A549 (cell line): ENCODE data around the gene TPBGL. TPM values are rescaled to one million over a fixed set of nuclear protein-coding genes. Genes with fewer than 3 reads are reported as not detected.

Experiments used
- ATAC-seq, 2 experiments: fragments of 200-7000 bp in 1 of 2; fragments of >200 bp in 1 of 2; cut with Nextera tagmentation in 1 of 2; cut with Tn5 transposase in 1 of 2; 3 replicates each; pipeline versions ENCODE4 v1.8.0 to v1.9.1; 2018 to 2020; ENCODE audit warnings: mild to moderate bottlenecking in 1 of 2, moderate library complexity in 1 of 2
- CTCF ChIA-PET: fragments of 300-600 bp; sonication (Branson Sonifier 250); formaldehyde crosslinking; extraction: SDS; loops from one replicate; lab custom pipeline; 2021; ENCODE audit warnings: antibody characterized with exemption, inconsistent platforms; lab: Yijun Ruan, JAX
- POLR2A ChIA-PET: fragments of 350-600 bp; formaldehyde crosslinking; extraction: SDS; loops from one replicate; lab custom pipeline; 2021; ENCODE audit warnings: antibody characterized with exemption, inconsistent platforms; lab: Yijun Ruan, JAX
- DNase-seq, 2 experiments: peaks; one replicate each; pipeline versions ENCODE4 v3.0.0 to v3.0.0-alpha.2; 2011 to 2016; ENCODE audit warnings: low read depth in 1 of 2, low spot score in 1 of 2
- FAIRE-seq: peaks from 2 replicates; lab custom pipeline; 2011; peaks lifted over from hg19 to GRCh38; lab: Jason Lieb, UNC
- H3K27ac ChIP-seq, 2 experiments: fragments of >200 bp; sonication (Bioruptor Twin); formaldehyde crosslinking; 3 replicates each; pipeline ENCODE4 v1.5.1; 2016 to 2017
- H3K4me1 ChIP-seq: fragments of >200 bp; sonication (Bioruptor Twin); formaldehyde crosslinking; 3 replicates; pipeline ENCODE4 v1.6.1; 2016
- H3K4me2 ChIP-seq: fragments of >200 bp; sonication (Bioruptor Twin); formaldehyde crosslinking; 3 replicates; pipeline ENCODE4 v1.6.1; 2016
- H3K4me3 ChIP-seq: fragments of >200 bp; sonication (Bioruptor Twin); formaldehyde crosslinking; 3 replicates; pipeline ENCODE4 v1.5.1; 2016
- H3K9me3 ChIP-seq: fragments of >200 bp; sonication (Bioruptor Twin); formaldehyde crosslinking; 3 replicates; pipeline ENCODE4 v1.6.1; 2016
- E2F6 ChIP-seq: IDR thresholded peaks from 2 replicates; pipeline ENCODE4 v1.6.1; 2012; ENCODE audit warnings: low read depth, borderline replicate concordance
- FOSL2 ChIP-seq, 2 experiments: fragments of 450-650 bp in 1 of 2; fragments of >200 bp in 1 of 2; sonication (Bioruptor Twin) in 1 of 2; formaldehyde crosslinking; IDR thresholded peaks; 2 replicates each; pipeline versions ENCODE4 v1.5.0 to v1.6.1; 2016 to 2020; ENCODE audit warnings: mild to moderate bottlenecking in 1 of 2, moderate library complexity in 1 of 2
- HES2 ChIP-seq: fragments of >200 bp; sonication (Bioruptor Twin); formaldehyde crosslinking; IDR thresholded peaks from 2 replicates; pipeline ENCODE4 v1.6.1; 2016
- HEYL ChIP-seq: fragments of 250-450 bp; sonication (Bioruptor Pico); IDR thresholded peaks from 2 replicates; pipeline ENCODE4 v1.8.0; 2021; ENCODE audit warnings: mild to moderate bottlenecking, moderate library complexity
- HOXB13 ChIP-seq: fragments of 250-450 bp; sonication (Bioruptor Pico); IDR thresholded peaks from 2 replicates; pipeline ENCODE4 v1.5.0; 2020; ENCODE audit warnings: low read depth, mild to moderate bottlenecking, moderate library complexity
- KDM5A ChIP-seq: fragments of 200-600 bp; sonication (generic); IDR thresholded peaks from 2 replicates; pipeline ENCODE4 v1.6.1; 2016; ENCODE audit warnings: antibody characterized with exemption, mild to moderate bottlenecking
- MAFK ChIP-seq: fragments of 450-650 bp; IDR thresholded peaks from 2 replicates; pipeline ENCODE4 v1.6.1; 2014; ENCODE audit not compliant: partially characterized antibody
- MAZ ChIP-seq: fragments of 150-350 bp; IDR thresholded peaks from 2 replicates; pipeline ENCODE4 v1.6.1; 2014; ENCODE audit warnings: antibody characterized with exemption, low read depth, low read length, borderline replicate concordance
- PBX3 ChIP-seq: IDR thresholded peaks from 2 replicates; pipeline ENCODE4 v1.6.1; 2012
- RARB ChIP-seq: fragments of 250-450 bp; sonication (Bioruptor Pico); IDR thresholded peaks from 2 replicates; pipeline ENCODE4 v1.8.0; 2021; ENCODE audit warnings: mild to moderate bottlenecking, moderate library complexity
- REST ChIP-seq: fragments of 200-600 bp; sonication (generic); IDR thresholded peaks from 2 replicates; pipeline ENCODE4 v1.6.1; 2016; ENCODE audit warnings: antibody characterized with exemption, mild to moderate bottlenecking, moderate library complexity
- SMC3 ChIP-seq: fragments of >200 bp; sonication (Bioruptor Twin); formaldehyde crosslinking; IDR thresholded peaks from 3 replicates; pipeline ENCODE4 v1.6.1; 2018; ENCODE audit warnings: inconsistent platforms
- SREBF2 ChIP-seq: fragments of 450-650 bp; IDR thresholded peaks from 2 replicates; pipeline ENCODE4 v1.6.1; 2014; ENCODE audit warnings: mild to moderate bottlenecking, moderate library complexity
- TFCP2L1 ChIP-seq: fragments of 250-450 bp; sonication (Bioruptor Pico); IDR thresholded peaks from 2 replicates; pipeline ENCODE4 v1.5.0; 2021; ENCODE audit warnings: mild to moderate bottlenecking
- USF2 ChIP-seq: fragments of 450-650 bp; IDR thresholded peaks from 2 replicates; pipeline ENCODE4 v1.6.1; 2014; ENCODE audit warnings: antibody characterized with exemption
- ZNF302 ChIP-seq: fragments of 250-450 bp; sonication (Bioruptor Pico); IDR thresholded peaks from 2 replicates; pipeline ENCODE4 v1.9.0; 2021; ENCODE audit warnings: inconsistent platforms, mild to moderate bottlenecking, moderate library complexity
- ZSCAN20 ChIP-seq: fragments of 250-450 bp; sonication (Bioruptor Pico); IDR thresholded peaks from 2 replicates; pipeline ENCODE4 v1.8.0; 2022; ENCODE audit warnings: mild to moderate bottlenecking, moderate library complexity
- WGBS: methylation state at CpG from one replicate; pipeline ENCODE4 v1.1.6; 2017; ENCODE audit errors: missing lambda C conversion rate; 5-methylcytosine and 5-hydroxymethylcytosine counted together
- polyA plus RNA-seq, 4 experiments: library from polyadenylated mRNA; depleted of rRNA in 3 of 4; stranded (reverse); fragments of >200 nt; fragmentation: RNase III in 1 of 4; extraction: RNeasy Plus Mini Kit Qiagen cat#74134 plus additional on column Dnase treatment in 1 of 4; gene quantifications; 2 replicates in 3 of 4; 3 replicates in 1 of 4; pipeline ENCODE4 v1.2.3, GENCODE V29; 2011 to 2017

Gene TPBGL
- polyA plus RNA-seq, 2 of the 4 experiments (the other 2 are of a cell fraction) = 0.03 to 0.12 TPM

GRCh38 chr11:75281469-75282095 is 41.0 kb downstream of the TPBGL start (continued):
- TF ChIP-seq REST (no peak), HES2 (no peak), RARB (no peak), KDM5A (no peak), MAZ (no peak), ZNF302 (CRISPR knock-in tag) (no peak)

GRCh38 chr11:75283391-75283931 is 42.9 kb downstream of the TPBGL start:
- 92% methylated on average over 13 of the region's 16 CpGs for WGBS
- no peak overlapping the region for H3K4me3 ChIP-seq
- TF ChIP-seq HEYL = no peak
- no peak for TF ChIP-seq SREBF2
- no peak for TF ChIP-seq FOSL2 (IDR thresholded peaks at IDR 0.05)
- TF ChIP-seq FOSL2 (CRISPR knock-in tag; IDR thresholded peaks at IDR 0.05) = no peak
- no peak for TF ChIP-seq SMC3
- TF ChIP-seq HOXB13 (CRISPR knock-in tag) = no peak
- TF ChIP-seq ZSCAN20 = no peak
- no peak for TF ChIP-seq PBX3
- no peak for TF ChIP-seq E2F6
- no peak for TF ChIP-seq MAFK
- no peak for TF ChIP-seq TFCP2L1
- TF ChIP-seq USF2 = no peak
- FAIRE-seq (no peak), ATAC-seq (no peak), DNase-seq (no peak)
- ChIA-PET POLR2A (no interaction called here), CTCF (interaction anchor here (3.0 to 21.7 kb wide), 5 partner anchors 9 to 98 kb away, joined by 13 to 581 read pairs (median 79); no protein-coding TSS in a partner anchor)
- no peak overlapping the region for H3K27ac ChIP-seq
- H3K4me1 ChIP-seq = peaks cover 10% of the 10 kb centered on the region
- H3K4me2 ChIP-seq = no peak overlapping the region
- no peaks in the 10 kb centered on the region for H3K9me3 ChIP-seq
